ENCODE measurements around the gene MYO3B.
"Not testable (repeated sequence)": the region's sequence is repeated elsewhere in the genome, so short reads cannot be mapped to it uniquely, and the experiment has no call there.

The MYO3B gene

GRCh38 chr2:170212625-170213280, 34.8 kb downstream of the MYO3B start:
- no peak for DNase-seq

GRCh38 chr2:170213281-170213625, 35.3 kb downstream of the MYO3B start:
- DNase-seq: not testable (repeated sequence)

- no peak for DNase-seq
Observed at GRCh38 chr2:170213651-170214050, 35.7 kb downstream of the MYO3B start.

- DNase-seq: no peak
Observed at GRCh38 chr2:170214309-170214948, 36.5 kb downstream of the MYO3B start.

GRCh38 chr2:170215021-170215420, 37.1 kb downstream of the MYO3B start:
- DNase-seq: no peak

GRCh38 chr2:170216428-170216827, 38.5 kb downstream of the MYO3B start:
- DNase-seq: no peak

- DNase-seq: no peak
Observed at GRCh38 chr2:170216981-170217380, 39.0 kb downstream of the MYO3B start.

GRCh38 chr2:170217778-170218251, 39.9 kb downstream of the MYO3B start:
- DNase-seq: no peak

GRCh38 chr2:170218456-170218855, 40.5 kb downstream of the MYO3B start:
- DNase-seq: peak; percentile 86

GRCh38 chr2:170218931-170219330, 41.0 kb downstream of the MYO3B start:
- peak; percentile 31 for DNase-seq

- DNase-seq: peak; percentile 61
Observed at GRCh38 chr2:170221317-170222288, 43.7 kb downstream of the MYO3B start.

GRCh38 chr2:170222298-170222697, 44.4 kb downstream of the MYO3B start:
- DNase-seq: no peak

- no peak for DNase-seq
Observed at GRCh38 chr2:170222842-170223241, 44.9 kb downstream of the MYO3B start.

- peak; percentile 21 for DNase-seq
Observed at GRCh38 chr2:170224692-170225294, 46.8 kb downstream of the MYO3B start.

- no peak for DNase-seq
Observed at GRCh38 chr2:170226216-170226615, 48.3 kb downstream of the MYO3B start.

- DNase-seq: no peak
Observed at GRCh38 chr2:170227507-170227947, 49.6 kb downstream of the MYO3B start.

GRCh38 chr2:170227951-170228350, 50.0 kb downstream of the MYO3B start:
- no peak for DNase-seq

GRCh38 chr2:170228429-170228828, 50.5 kb downstream of the MYO3B start:
- no peak for DNase-seq

- peak; percentile 35 for DNase-seq
Observed at GRCh38 chr2:170229125-170229524, 51.2 kb downstream of the MYO3B start.

- peak; percentile 21 for DNase-seq
Observed at GRCh38 chr2:170229744-170230143, 51.8 kb downstream of the MYO3B start.

GRCh38 chr2:170235860-170236679, 58.1 kb downstream of the MYO3B start:
- DNase-seq: peak; percentile 87

GRCh38 chr2:170236680-170237047, 58.7 kb downstream of the MYO3B start:
- DNase-seq: no peak

All from DMS53 (cell line).